ENCODE measurements around the gene ZFYVE27.

DNA sequence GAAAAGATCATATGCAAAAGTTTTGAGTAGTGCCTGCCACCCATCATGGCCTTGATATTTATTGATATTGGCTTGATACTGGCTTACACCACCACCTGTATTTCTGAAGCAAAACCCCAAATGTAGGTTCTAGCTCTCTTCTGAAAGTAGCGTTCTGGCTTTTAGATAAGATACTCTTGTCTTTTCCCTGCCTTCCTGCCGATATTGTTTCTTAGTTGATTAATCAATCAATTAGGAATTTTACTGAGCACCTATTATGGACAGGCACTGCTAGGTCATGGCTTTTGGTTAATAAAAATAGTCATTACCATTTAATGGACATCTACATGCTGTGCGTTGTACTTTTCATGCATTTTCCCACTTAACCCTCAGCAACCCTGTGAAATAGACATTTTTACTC lies 27.0 kb downstream of the ZFYVE27 start:
- TF ChIP-seq POLR2AphosphoS5 (IDR thresholded peaks at IDR 0.05; ENCODE audit: borderline replicate concordance, low read depth, low read length) (no peak), EZH2 (IDR thresholded peaks at IDR 0.05) (no peak), FOXP2 (optimal IDR thresholded peaks at IDR 0.05; ENCODE audit: control extremely low read depth, extremely low read length, insufficient read depth) (no peak)
